GM19467 (cell line): ENCODE measurements around the gene TMEM131.
"Not testable (repeated sequence)": the region's sequence is repeated elsewhere in the genome, so short reads cannot be mapped to it uniquely, and the experiment has no call there.

Experiments
- ATAC-seq: cut with Tn5 transposase; IDR thresholded peaks from one replicate; pipeline ENCODE4 v1.9.1; 2021; ENCODE audit warnings: mild to moderate bottlenecking, moderate library complexity; ENCODE audit not compliant: unreplicated experiment

The TMEM131 gene

DNA sequence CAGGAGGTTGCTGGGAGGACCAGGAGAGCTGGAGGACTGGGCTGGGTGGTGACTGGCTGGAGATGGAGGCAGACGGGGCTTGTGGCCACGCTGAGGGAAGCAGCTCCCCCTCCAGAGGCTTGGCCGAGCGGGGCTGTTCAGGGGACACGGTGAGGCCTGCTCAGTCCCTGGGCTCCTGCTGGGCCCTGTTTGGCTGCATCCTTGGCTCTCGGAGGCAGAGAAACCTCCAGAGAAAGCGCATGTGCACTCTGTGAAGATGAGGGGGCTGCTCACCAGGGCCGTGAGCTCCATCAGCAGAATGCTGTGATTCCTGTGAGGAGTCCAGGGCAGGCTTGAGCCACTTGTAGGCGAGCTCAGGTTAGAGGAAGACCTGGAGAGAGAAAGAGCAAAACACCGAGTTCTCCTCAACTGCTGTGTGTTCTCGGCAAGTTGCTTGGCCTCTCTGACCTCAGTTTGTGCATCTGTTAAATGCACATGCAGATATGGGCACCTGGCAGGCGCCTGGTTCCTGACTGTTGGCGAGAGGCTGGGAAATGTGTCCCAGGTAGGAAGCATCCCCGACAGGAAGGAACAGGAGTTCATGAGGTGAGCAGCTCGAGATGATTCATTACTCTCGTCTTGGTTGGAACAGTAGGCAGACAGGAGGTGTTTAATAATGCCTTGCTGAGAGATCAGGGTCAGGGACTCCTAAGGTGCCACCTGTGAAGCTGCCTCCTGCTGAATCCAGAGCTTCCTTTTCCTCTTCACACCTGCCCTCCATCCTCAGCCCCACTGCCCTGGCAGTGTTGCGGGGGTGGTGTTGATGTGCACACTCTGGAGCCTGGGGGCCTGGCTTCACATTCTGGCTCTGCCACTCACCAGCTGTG, 281.4 kb downstream of the TMEM131 start:
- no peak for ATAC-seq

DNA sequence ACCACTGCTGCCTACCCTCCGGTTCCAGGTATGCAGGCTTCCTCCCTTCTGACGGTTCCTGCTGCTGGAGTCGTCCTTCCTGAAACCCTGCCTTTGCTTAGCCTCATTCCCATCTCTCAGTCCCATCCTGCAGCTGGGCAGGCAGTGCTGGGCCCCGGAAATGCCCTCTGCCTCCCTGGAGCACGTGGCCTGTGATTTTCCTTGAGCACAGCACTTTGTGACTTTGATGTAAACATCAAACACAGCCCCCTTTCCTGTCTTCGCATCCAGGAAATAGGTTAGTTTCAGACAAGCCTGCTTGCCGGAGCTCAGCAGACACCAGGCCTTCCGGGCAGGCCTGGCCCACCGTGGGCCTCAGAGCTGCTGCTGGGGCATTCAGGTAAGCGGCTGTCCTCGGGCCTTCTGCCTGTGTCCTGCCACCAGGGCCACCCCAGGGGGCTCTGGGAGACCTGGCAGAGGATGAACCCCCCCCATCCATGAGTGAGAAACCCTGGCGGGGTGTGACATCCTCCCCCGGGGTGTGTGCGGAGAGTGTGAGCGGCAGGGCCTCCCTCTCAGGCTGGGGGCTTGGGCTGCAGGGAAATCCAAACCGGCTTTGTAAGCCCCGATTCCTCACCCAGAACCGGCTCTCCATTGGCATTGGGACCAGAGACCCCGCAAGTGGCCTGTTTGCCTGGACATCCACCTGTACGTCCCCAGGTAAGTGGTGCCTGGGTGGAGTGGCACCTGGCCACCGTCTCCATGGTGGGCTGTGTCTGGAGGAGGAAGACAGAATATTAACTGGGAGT, 282.3 kb downstream of the TMEM131 start, which contains the start of gene ZAP70:
ZAP70 (plus strand) TSS at position 281 of the 788 bp plus-strand sequence. CDS start 10,461 bp downstream, outside the sequence.
- ATAC-seq = no peak

DNA sequence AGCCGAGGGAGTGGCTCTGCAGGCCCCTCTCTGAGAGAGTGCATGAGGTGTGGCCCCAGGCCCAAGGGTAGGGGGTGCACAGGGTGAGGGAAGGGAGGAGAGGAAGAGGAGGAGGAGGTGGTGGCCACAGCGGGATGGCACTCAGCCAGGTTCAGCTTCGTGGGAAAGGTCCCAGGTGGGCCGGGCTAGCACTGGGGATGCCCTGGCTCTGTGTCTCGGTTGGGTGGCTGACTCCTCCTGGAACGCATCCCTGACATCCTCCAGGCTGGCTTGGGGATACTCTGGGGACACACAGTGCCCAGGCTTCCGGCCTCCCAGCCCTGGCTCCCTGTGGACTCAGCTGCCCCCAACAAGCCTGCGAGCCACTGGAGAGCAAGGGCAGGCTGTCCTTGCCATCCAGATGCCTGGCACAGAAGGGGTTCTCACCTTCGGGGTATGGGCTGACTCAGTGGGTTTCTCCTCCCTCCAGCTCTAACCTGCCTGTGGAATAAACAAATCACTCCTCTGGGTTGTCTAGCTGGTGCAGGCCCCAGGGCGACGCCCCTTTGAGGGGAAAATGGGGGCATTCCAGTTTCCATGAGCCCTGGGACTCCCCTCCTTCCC, 283.0 kb downstream of the TMEM131 start:
- ATAC-seq = no peak

DNA sequence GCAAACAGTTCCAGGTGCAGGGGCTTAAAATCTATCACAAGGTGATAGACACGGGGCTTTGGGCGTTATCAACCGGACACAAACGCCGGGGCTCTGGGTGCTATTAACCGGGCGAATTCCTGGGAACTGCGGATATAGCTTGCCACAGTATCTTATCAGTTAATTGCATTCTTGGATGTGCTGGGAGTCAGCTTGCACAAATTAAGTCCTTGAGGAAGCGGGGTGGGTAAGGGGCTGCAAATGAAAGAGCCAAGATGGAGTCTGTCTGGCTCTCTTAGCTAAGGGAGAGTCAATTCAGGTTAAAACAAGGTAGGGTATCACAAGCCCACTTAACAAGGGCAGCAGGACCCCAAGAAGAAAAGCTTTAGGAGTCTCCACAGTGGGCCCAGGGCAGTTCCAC, 283.6 kb downstream of the TMEM131 start:
- ATAC-seq = not testable (repeated sequence)

DNA sequence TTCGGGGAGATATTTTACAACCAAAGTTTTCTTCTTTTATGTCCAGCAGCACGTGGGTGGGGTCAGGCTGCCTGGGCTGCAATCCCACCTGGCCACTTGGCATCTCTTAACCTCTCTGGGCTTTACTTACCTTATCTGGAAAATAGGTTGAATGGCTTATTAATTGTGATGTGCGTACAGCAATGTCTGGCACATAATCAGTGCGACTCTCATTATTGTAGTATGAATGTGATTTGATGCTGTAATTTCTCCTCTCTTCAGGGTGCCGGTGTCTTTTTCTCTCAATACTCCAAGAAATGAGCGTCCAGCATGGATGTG, 284.4 kb downstream of the TMEM131 start:
- ATAC-seq = no peak

DNA sequence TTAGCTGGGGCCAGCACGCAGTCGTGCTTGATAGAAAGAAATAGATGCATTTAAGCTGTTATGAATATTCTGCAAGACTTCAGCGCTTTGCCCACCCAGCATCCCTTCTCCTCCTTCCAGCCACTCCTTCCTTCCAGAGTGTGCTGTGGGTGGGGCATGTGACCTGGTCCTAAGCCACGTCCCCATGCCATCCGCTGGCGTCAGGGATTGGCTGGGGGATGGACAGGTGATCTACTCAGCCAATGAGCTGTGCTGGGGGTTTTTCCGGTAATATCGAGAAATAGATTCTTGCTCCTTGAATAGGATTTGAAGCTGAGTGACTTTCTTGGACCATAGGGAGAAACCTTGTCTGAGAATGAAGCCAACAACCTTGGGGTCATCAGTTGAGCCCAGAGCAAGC, 287.1 kb downstream of the TMEM131 start:
- ATAC-seq = no peak

DNA sequence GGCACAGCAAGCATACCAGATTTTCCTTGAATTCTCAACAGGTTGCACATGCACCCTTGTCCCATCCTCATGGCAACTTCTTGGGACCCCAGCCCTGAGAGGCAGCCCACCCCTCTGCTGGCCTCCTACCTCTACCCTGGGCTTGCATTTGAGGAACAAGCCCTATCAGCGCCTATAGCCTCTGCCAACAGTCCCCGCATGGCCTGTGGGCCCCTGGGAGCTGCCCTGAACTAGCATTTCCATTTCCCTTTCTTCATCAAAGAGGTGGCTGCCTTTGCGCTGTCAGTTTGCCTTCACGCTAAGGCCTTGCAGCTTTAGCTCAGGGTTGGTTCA, 287.7 kb downstream of the TMEM131 start:
- ATAC-seq = no peak

DNA sequence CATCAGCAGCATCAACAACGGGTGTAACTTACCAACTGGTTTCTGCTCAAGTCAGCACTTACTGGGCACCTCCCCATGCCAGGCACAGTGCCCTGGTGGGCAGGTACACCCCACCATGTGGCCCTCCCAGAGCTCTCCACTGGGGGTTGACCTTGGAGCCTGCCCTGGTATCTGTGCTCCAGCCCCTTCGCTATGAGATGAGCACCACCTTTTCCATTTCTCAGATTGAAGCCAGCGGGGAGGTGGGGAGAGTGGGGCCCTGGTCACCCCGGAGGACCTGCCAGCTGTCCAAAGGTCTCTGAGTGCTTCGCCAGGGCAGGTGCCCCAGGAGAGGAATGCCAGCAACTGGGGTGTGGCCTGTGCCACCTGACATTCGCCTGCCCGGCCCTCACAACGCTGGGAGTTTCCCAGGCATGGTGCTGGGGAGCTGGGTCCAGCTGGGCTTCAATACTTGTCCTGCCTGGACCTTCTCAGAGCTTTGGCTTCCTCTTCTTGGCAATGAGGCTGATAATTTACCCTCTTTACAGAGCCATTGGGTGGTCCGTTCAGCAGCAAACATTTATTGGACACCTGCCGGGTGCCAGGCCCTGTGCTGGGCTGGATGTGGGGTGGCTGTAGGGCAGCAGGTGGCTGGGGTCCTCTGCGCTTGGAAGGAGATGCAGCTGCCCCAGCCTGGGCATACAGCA, 288.2 kb downstream of the TMEM131 start:
- no peak for ATAC-seq

DNA sequence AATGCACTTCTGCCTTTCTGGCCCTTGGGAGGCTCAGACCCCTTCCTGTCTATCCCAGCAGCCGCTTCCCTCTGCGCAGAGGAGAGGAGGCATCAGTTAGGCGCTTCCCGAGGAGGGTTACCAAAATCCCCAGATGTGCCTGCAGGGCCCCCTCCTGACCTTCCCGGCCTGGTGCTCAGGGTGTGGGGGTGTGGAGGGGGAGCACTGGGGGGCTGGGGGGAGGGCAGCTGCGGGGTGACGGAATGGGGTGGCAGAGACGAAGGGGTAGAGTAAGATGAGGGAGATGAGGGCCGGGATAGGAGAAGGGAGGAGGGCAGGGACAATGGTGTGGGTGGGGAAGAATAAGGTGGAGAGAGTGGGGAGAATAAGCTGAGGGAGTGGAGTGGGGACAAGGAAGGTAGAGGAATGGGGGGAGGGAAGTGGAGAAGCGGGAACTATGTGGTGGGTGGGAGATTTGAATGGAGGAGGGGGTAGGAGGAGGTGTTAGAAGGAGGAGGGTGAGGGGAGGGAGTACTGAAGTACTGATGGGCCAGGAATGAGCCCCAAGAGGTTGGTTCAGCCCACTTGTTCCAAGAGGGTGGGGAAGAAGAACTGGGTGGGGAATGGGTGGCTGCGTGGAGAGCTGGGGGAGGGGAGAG, 288.9 kb downstream of the TMEM131 start:
- no peak for ATAC-seq
